ENCODE data around the gene ST3GAL5.

DNA sequence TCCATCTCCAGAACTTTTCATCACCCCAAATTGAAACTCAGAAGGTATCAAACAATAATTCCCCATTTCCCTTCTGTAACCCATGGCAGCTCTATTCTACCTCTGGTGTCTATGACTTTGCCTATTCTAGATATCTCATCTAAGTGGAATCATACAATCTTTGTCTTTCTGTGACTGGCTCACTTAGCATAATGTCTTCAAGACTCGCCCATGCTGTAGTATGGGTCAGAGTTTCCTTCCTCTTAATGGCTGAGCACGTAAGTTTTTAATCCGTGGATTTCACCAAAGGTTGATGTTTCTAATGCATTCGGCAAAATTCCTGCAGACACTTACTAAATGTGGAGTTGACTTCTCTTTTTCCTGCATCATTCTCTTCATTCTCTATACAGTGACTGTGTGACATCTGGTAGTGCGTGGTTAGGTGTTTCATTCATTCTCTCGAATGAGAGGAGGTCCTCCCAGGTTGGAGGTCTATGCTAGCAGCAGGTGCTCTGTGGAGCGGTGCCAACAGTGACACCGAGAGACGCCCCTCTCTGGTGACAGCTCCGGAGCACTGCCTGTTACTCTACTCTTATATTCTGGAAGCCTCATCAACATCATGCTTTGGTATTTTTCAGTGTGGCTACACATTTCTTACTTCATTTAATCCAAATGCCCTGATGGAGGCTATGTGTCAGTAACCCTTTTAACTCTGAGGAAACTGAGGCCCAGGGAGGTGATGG, 84.9 kb downstream of the ST3GAL5 start:
- TF ChIP-seq, protein P1, sequence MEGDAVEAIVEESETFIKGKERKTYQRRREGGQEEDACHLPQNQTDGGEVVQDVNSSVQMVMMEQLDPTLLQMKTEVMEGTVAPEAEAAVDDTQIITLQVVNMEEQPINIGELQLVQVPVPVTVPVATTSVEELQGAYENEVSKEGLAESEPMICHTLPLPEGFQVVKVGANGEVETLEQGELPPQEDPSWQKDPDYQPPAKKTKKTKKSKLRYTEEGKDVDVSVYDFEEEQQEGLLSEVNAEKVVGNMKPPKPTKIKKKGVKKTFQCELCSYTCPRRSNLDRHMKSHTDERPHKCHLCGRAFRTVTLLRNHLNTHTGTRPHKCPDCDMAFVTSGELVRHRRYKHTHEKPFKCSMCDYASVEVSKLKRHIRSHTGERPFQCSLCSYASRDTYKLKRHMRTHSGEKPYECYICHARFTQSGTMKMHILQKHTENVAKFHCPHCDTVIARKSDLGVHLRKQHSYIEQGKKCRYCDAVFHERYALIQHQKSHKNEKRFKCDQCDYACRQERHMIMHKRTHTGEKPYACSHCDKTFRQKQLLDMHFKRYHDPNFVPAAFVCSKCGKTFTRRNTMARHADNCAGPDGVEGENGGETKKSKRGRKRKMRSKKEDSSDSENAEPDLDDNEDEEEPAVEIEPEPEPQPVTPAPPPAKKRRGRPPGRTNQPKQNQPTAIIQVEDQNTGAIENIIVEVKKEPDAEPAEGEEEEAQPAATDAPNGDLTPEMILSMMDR (IDR thresholded peaks at IDR 0.05) = no peak
- no peak for TF ChIP-seq POLR2A (IDR thresholded peaks at IDR 0.05)

Data from adrenal gland (tissue), 5 donors.